GM12878 (cell line): ENCODE results near the gene CDON. TPM values are rescaled to one million over a fixed set of nuclear protein-coding genes. Genes with fewer than 3 reads are reported as not detected.

Source experiments
- ATAC-seq: fragments of 200-7000 bp; cut with Tn5 transposase; 3 replicates; pipeline ENCODE4 v1.9.1; 2020; ENCODE audit warnings: mild to moderate bottlenecking, moderate library complexity
- BruUV-seq: library from RNA; stranded (reverse); fragments of 400-500 nt; replicated peaks from 2 replicates; lab custom pipeline; 2021; lab: Mats Ljungman, UMichigan
- CTCF ChIA-PET: fragments of 300-600 bp; sonication (Branson Sonifier 250); formaldehyde crosslinking; extraction: SDS; loops from one replicate; lab custom pipeline; 2021; ENCODE audit warnings: inconsistent platforms; lab: Yijun Ruan, JAX
- POLR2A ChIA-PET: fragments of 350-600 bp; formaldehyde crosslinking; extraction: SDS; loops from one replicate; lab custom pipeline; 2021; ENCODE audit warnings: inconsistent platforms; lab: Charles Lee
- RAD21 ChIA-PET: fragments of 300-600 bp; sonication (Branson Sonifier 250); formaldehyde crosslinking; loops from one replicate; lab custom pipeline; 2023; ENCODE audit warnings: antibody characterized with exemption; ENCODE audit not compliant: unreplicated experiment; lab: Charles Lee
- SMC1A ChIA-PET: fragments of 300-600 bp; sonication (Branson Sonifier 250); formaldehyde crosslinking; loops from one replicate; lab custom pipeline; 2023; ENCODE audit not compliant: unreplicated experiment, uncharacterized antibody; lab: Charles Lee
- DNase-seq: peaks from one replicate; pipeline ENCODE4 v3.0.0-alpha.2; 2011; ENCODE audit warnings: low read depth, low spot score
- FAIRE-seq: peaks from 3 replicates; lab custom pipeline; 2011; peaks lifted over from hg19 to GRCh38; lab: Jason Lieb, UNC
- H2AFZ ChIP-seq: 2 replicates; pipeline ENCODE4 v1.6.0; 2011; ENCODE audit warnings: low read depth, low read length, control low read depth; ENCODE audit not compliant: control insufficient read depth
- H3K27ac ChIP-seq: 2 replicates; pipeline ENCODE4 v1.5.1; 2011; ENCODE audit warnings: control low read depth; ENCODE audit not compliant: control insufficient read depth, insufficient read depth
- H3K27me3 ChIP-seq, 2 experiments: replicated peaks in 1 of 2; 2 replicates each; pipeline versions ENCODE4 v1.6.0 to v1.6.1; 2011; ENCODE audit warnings: low read length in 1 of 2; ENCODE audit not compliant: control insufficient read depth in 2 of 2, insufficient read depth in 2 of 2
- H3K36me3 ChIP-seq, 2 experiments: 2 replicates each; pipeline ENCODE4 v1.5.1; 2011; ENCODE audit warnings: low read length in 1 of 2; ENCODE audit not compliant: control insufficient read depth in 2 of 2, insufficient read depth in 2 of 2
- H3K4me1 ChIP-seq: 2 replicates; pipeline ENCODE4 v1.6.1; 2011; ENCODE audit warnings: mild to moderate bottlenecking, low read length, moderate library complexity, mixed read lengths; ENCODE audit not compliant: control insufficient read depth, insufficient read depth
- H3K4me2 ChIP-seq: 2 replicates; pipeline ENCODE4 v1.6.0; 2011; ENCODE audit warnings: control low read depth; ENCODE audit not compliant: control insufficient read depth, insufficient read depth
- H3K4me3 ChIP-seq: fragments of 200-600 bp; sonication (generic); 2 replicates; pipeline ENCODE4 v1.5.1; 2016
- H3K79me2 ChIP-seq: 2 replicates; pipeline ENCODE4 v1.6.0; 2011; ENCODE audit warnings: low read length; ENCODE audit not compliant: control insufficient read depth, insufficient read depth
- H3K9ac ChIP-seq: 2 replicates; pipeline ENCODE4 v1.8.0; 2011; ENCODE audit warnings: low read length, control low read depth, mixed read lengths; ENCODE audit not compliant: control insufficient read depth, insufficient read depth
- H3K9me3 ChIP-seq: replicated peaks from 3 replicates; pipeline ENCODE4 v1.5.1; 2011; ENCODE audit warnings: mild to moderate bottlenecking, low read length; ENCODE audit not compliant: control insufficient read depth, insufficient read depth
- H4K20me1 ChIP-seq: 2 replicates; pipeline ENCODE4 v1.6.0; 2011; ENCODE audit not compliant: control insufficient read depth, insufficient read depth
- BMI1 ChIP-seq: fragments of 450-650 bp; IDR thresholded peaks from 2 replicates; pipeline ENCODE4 v1.6.1; 2016; ENCODE audit warnings: mild to moderate bottlenecking, moderate library complexity, borderline replicate concordance
- CREB1 ChIP-seq: IDR thresholded peaks from 2 replicates; pipeline ENCODE4 v1.6.1; 2012; ENCODE audit warnings: low read depth, mild to moderate bottlenecking, inconsistent platforms
- E2F4 ChIP-seq: IDR thresholded peaks from 2 replicates; pipeline ENCODE4 v1.6.1; 2012; ENCODE audit warnings: low read depth, low read length, improper control_type of control experiment
- PAX5 ChIP-seq: IDR thresholded peaks from 2 replicates; pipeline ENCODE4 v1.6.1; 2011; ENCODE audit warnings: low read depth, low read length, borderline replicate concordance
- POU2F2 ChIP-seq: IDR thresholded peaks from 3 replicates; pipeline ENCODE4 v1.6.1; 2011; ENCODE audit warnings: low read depth, mild to moderate bottlenecking, low read length, borderline replicate concordance
- RAD21 ChIP-seq: IDR thresholded peaks from 2 replicates; pipeline ENCODE4 v1.6.1; 2011; ENCODE audit warnings: mild to moderate bottlenecking, low read depth, low read length, moderate library complexity; ENCODE audit not compliant: insufficient read depth
- REST ChIP-seq: IDR thresholded peaks from 2 replicates; pipeline ENCODE4 v1.6.1; 2012; ENCODE audit warnings: mild to moderate bottlenecking, low read depth, low read length
- TBL1XR1 ChIP-seq: IDR thresholded peaks from 2 replicates; pipeline ENCODE4 v1.6.1; 2012; ENCODE audit warnings: low read depth, low read length, improper control_type of control experiment
- TCF7 ChIP-seq: IDR thresholded peaks from 2 replicates; pipeline ENCODE4 v1.6.1; 2014; ENCODE audit warnings: antibody characterized with exemption, borderline replicate concordance
- ZNF592 ChIP-seq: fragments of 450-650 bp; IDR thresholded peaks from 2 replicates; pipeline ENCODE4 v1.6.1; 2017; ENCODE audit warnings: mild to moderate bottlenecking, moderate library complexity
- ZNF687 ChIP-seq: fragments of 450-650 bp; IDR thresholded peaks from 2 replicates; pipeline ENCODE4 v1.6.1; 2017; ENCODE audit warnings: mild to moderate bottlenecking, moderate library complexity
- WGBS: methylation state at CpG from one replicate; pipeline ENCODE4 v1.1.6; 2016; ENCODE audit warnings: low lambda C conversion rate; ENCODE audit not compliant: insufficient replicate concordance, insufficient coverage; ENCODE audit errors: missing lambda C conversion rate; 5-methylcytosine and 5-hydroxymethylcytosine counted together
- in situ Hi-C: fragments of 300-500 bp; cut with MboI; formaldehyde crosslinking; loops from 9 replicates; pipeline ENCODE4 v1.14.3; 2018; ENCODE audit warnings: mixed read lengths
- intact Hi-C: fragments of 100-400 bp; cut with micrococcal nuclease; formaldehyde crosslinking; loops from one replicate; pipeline ENCODE4 v1.14.2; 2022; ENCODE audit not compliant: unreplicated experiment
- polyA plus RNA-seq, 11 experiments: library from polyadenylated mRNA; depleted of rRNA in 4 of 11; unstranded in 6 of 11; stranded (reverse) in 5 of 11; fragments of >200 nt; fragmentation: Nextera tagmentation in 4 of 11; fragmentation: Illumina TruSeq in 1 of 11; extraction: Ambion mirVana in 4 of 11; extraction: Trizol in 1 of 11; gene quantifications; 1 replicate in 1 of 11; 2 replicates in 10 of 11; pipeline versions ENCODE4 v1.2.1 to v1.2.3, GENCODE V29; 2011 to 2016; ENCODE audit warnings: inconsistent platforms in 2 of 11, missing spikeins in 2 of 11, low read depth in 1 of 11
- total RNA-seq, 4 experiments: library from RNA; depleted of rRNA in 3 of 4; stranded (reverse); fragments of >200 nt in 3 of 4; fragmentation: Illumina TruSeq in 1 of 4; extraction: Trizol in 1 of 4; gene quantifications; 2 replicates each; pipeline versions ENCODE4 v1.2.1 to v1.2.3, GENCODE V29; 2013 to 2021

Gene CDON
- total and polyA plus RNA-seq, 10 of the 15 experiments (the other 5 are each of a cell fraction or from before 2014, with no cell fraction given) = 0.07 to 4.2 (median 0.36) TPM

- no peak overlapping the region for H3K4me2 ChIP-seq
- ChIA-PET RAD21 (interaction anchor here (1.3 kb wide), 1 partner anchor 262 kb away, joined by 5 read pairs; no protein-coding TSS in a partner anchor), POLR2A (no interaction called here), SMC1A (interaction anchor here (0.8 to 2.7 kb wide), 2 partner anchors 11 to 261 kb away, joined by 3 to 10 read pairs; no protein-coding TSS in a partner anchor), CTCF (interaction anchor here (0.9 to 1.9 kb wide), 3 partner anchors 10 to 261 kb away, joined by 3 to 11 read pairs (median 8); no protein-coding TSS in a partner anchor)
- in situ Hi-C loops (no loop called here), intact Hi-C loops (no loop called here)
- FAIRE-seq = no peak
- no peaks in the 10 kb centered on the region; a peak in 1 of 4 replicates for H3K27me3 ChIP-seq
- 40% methylated on average over 9 of the region's 9 CpGs for WGBS
- H3K36me3 ChIP-seq = no peaks in the 10 kb centered on the region
- H4K20me1 ChIP-seq = no peaks in the 10 kb centered on the region
- no peak overlapping the region for H3K4me3 ChIP-seq
- no peaks in the 10 kb centered on the region for H3K79me2 ChIP-seq
- no peak for DNase-seq
- no peak for ATAC-seq
- H3K9me3 ChIP-seq = no peaks in the 10 kb centered on the region
- BruUV-seq = no TSS peak
- H3K4me1 ChIP-seq = no peaks in the 10 kb centered on the region
- no peak overlapping the region for H3K27ac ChIP-seq
- H2AFZ ChIP-seq = no peak overlapping the region
- no peak overlapping the region for H3K9ac ChIP-seq
- no peak for TF ChIP-seq BMI1
- TF ChIP-seq TBL1XR1 = no peak
- no peak for TF ChIP-seq TCF7
- no peak for TF ChIP-seq ZNF687
- no peak for TF ChIP-seq RAD21
- no peak for TF ChIP-seq E2F4
- TF ChIP-seq PAX5 = no peak
- no peak for TF ChIP-seq REST
- TF ChIP-seq POU2F2 = no peak
- TF ChIP-seq ZNF592 = no peak
- TF ChIP-seq CREB1 = no peak
Observed at GRCh38 chr11:125932301-125932700, 130.4 kb downstream of the CDON start.
